G401.6 (cell line): ENCODE results near the gene TBC1D19.
"Not testable (repeated sequence)": the region's sequence is repeated elsewhere in the genome, so short reads cannot be mapped to it uniquely, and the experiment has no call there.

ENCODE experiments used
- FAIRE-seq: peaks from 2 replicates; lab custom pipeline; 2012; peaks lifted over from hg19 to GRCh38; lab: Jason Lieb, UNC

TBC1D19 gene

GRCh38 chr4:26685250-26685649 lies 101.4 kb downstream of the TBC1D19 start:
- no peak for FAIRE-seq

- peak; percentile 40 for FAIRE-seq
These were observed 103.8 kb downstream of the TBC1D19 start for GRCh38 chr4:26687728-26688127.

DNA sequence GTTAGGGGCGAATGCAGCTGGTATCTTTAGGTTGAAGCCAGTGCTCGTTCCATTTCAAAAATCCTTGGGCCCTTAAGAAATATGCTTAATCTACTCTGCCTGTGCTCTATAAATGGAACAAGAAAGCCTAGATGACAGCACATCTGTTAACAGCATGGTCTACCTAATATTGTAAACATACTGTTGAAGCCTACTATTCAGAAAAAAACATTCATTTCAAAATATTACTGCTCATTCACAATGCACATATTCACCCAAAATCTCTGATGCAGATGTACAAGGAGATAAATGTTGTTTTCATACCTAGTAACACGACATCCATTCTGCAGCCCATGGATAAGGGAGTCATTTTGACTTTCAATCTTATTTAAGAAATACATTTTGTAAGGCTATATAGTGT lies 106.6 kb downstream of the TBC1D19 start:
- no peak for FAIRE-seq

- no peak for FAIRE-seq
These were observed 108.3 kb downstream of the TBC1D19 start for GRCh38 chr4:26692014-26692726.

GRCh38 chr4:26694131-26694530 lies 110.2 kb downstream of the TBC1D19 start:
- not testable (repeated sequence) for FAIRE-seq

DNA sequence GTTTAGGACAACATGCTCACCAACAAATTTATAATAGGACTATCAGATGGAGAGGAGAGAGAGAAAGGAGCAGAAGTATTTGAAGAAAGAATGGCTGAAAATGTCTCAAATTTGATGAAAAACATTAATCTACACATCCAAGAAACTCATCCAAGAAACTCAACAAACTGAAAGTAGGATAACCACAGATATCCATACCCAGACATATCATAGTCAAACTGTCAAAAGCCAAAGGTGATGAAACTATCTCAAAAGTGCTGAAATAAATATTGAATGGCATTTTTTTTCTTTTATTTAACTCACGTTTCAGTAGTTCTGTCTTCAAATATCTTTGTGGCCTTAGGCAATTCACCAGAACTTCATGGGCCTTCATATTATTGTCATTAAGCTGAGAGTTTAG lies 116.2 kb downstream of the TBC1D19 start:
- FAIRE-seq: no peak

GRCh38 chr4:26701095-26701494 lies 117.2 kb downstream of the TBC1D19 start:
- FAIRE-seq: no peak

DNA sequence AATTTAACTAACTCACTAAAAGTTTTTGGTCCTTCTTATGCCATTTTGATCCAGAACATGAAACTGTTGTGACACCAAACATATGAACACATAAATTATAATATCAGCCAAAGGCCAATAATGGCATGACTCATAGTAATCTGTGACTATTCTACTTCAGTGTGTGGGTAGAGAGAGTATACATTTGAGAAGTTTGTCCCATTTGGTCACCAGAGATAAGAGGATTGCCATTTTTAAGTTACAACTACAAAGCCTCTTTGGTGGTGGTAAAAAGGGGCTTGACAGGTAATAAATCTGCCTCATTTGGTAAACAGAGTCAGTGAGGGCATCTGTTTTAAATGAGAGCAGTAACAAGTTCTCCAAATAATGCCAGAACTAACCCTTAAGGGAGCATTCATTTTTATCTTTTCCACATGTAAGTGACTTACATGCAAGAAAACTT lies 117.9 kb downstream of the TBC1D19 start:
- FAIRE-seq: no peak

DNA sequence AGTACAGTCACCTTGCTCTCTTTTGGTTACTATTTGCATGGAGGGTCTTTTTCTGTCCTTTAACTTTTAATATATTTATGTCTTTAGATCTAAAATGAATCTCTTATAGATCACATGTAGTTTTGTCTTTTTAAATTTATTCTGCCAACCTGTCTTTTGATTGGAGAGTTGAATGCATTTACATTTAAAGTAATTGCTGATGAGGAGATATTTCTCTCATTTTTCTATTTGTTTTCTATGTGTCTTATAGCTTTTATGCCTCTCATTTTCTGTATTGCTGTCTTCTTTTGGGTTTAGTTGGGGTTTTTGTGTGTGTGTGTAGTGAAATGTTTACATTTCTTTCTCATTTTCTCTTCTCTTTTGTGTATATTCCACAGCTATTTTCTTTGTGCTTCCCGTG lies 123.5 kb downstream of the TBC1D19 start:
- FAIRE-seq: no peak

DNA sequence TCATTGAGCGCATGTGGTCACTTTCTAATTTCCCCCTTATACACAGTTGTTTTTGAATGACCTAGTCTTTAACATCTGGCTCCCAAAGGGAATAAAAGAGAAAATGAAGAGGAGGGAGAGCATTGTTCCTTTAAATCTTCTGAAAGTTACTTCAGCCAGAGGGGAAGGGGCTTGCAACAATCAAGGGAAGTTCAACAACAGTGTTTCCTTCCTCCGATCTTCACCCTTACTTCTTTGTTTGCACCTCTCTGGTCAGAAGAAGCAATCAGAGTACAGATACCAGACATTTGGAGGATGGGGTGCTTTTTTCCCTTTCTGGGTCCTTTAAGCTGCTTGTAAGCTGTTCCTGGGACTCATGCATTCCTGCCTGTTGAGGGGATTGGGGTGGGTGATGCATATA lies 125.4 kb downstream of the TBC1D19 start:
- FAIRE-seq: no peak

- peak; percentile 67 for FAIRE-seq
These were observed 129.8 kb downstream of the TBC1D19 start for GRCh38 chr4:26713563-26714151.

GRCh38 chr4:26715636-26716242 lies 131.9 kb downstream of the TBC1D19 start:
- FAIRE-seq: no peak

DNA sequence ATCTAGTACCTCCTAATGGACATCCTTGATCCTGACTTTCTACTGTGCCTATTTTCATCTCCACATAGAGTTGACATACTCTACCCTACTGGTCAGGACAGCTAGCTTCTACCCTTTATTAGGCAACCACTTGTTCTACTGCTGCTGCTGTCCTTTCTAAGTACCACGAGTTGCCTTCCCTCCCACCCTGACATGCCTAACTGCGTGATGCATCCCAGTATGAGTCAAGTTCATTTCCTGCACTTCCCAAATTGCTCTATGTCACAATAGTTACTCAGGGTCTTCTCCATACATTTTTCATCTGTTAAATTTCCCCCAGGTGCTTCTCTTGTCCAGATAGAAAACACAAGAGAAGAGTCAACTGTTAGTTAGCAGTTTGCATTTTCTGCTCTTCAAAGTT lies 133.4 kb downstream of the TBC1D19 start:
- FAIRE-seq: no peak

- FAIRE-seq: peak; percentile 97
These were observed 136.2 kb downstream of the TBC1D19 start for GRCh38 chr4:26719954-26720552.

DNA sequence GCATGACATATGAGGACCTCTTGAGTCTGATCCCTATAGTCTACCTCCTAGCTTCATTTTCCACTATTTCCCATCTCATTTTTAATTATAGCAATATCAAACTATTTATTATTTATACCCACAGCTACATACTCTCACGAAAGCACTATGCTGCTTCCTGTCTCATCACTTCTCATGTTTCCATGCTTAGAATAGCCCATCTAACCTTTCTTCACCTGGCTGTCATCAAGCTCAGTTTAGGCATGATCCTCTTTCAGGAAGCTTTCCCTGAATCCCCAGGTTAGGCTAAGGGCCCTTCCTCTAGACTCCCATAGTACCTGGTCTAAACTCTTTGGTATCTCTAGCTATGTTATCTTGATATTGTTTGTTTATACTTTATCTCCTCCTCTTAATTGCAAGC lies 137.8 kb downstream of the TBC1D19 start:
- no peak for FAIRE-seq

GRCh38 chr4:26723216-26723615 lies 139.3 kb downstream of the TBC1D19 start:
- FAIRE-seq: no peak

- no peak for FAIRE-seq
These were observed 140.7 kb downstream of the TBC1D19 start for GRCh38 chr4:26724534-26724933.

GRCh38 chr4:26726655-26727387 lies 142.9 kb downstream of the TBC1D19 start:
- no peak for FAIRE-seq

GRCh38 chr4:26727844-26728243 lies 144.0 kb downstream of the TBC1D19 start:
- FAIRE-seq: no peak

GRCh38 chr4:26729027-26729426 lies 145.1 kb downstream of the TBC1D19 start:
- FAIRE-seq: no peak

- FAIRE-seq: no peak
These were observed 145.7 kb downstream of the TBC1D19 start for GRCh38 chr4:26729547-26729946.

GRCh38 chr4:26731351-26732035 lies 147.6 kb downstream of the TBC1D19 start:
- no peak for FAIRE-seq
